Stimulated activated CD4-positive, alpha-beta T cell treated with anti-CD3 and anti-CD28 coated beads, TNF-alpha, amount 100 ng/mL, for 48 hours (primary cell): ENCODE results near the gene HOATZ.

ENCODE experiments used
- DNase-seq, 3 donors: peaks; one replicate each; pipeline ENCODE4 v3.0.0-alpha.2; 2020; ENCODE audit warnings: low read depth in 3 of 3

Gene HOATZ

DNA sequence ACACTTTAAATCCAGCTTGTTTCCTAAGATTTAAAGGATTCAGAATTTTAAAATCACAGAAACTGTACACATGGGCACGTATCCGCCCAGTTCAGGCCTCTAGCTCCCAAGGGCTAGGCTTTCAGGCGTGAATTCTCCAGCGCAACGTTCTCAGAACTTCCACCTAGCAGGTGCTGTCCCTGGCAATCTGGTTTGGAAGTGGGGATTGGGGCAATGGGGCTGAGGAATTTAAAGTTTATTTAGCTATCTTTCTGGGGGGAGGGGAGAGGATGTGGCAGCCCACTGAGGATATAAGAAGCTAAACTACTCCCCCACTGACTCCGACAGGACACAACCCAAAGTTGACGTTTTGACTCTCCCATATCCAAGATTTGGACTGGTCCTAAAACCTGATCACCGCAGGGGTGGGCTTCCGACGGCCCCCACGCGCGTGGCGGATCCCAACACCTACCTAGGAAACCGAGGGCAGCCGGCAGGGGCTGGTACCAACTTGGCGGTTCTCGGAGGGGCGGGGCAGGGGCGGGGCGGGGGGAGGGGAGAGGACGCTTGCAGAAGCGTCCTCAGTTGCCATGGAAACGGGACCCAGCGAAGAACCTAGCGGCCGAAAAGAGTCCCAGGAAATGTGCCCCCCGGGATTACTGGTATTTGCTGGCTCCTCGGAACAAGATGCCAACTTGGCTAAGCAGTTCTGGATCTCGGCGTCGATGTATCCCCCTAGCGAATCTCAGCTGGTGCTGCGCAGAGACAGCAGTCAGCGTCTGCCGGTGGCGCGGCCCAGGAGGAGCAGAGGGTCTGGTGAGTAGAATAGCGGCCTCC is at the start of gene HOATZ:
TSS of gene HOATZ (plus strand) at position 563 of the 816 bp plus-strand sequence. CDS start at position 570, 7 bp downstream.
- DNase-seq: no peak

GRCh38 chr11:111465400-111465799 is 49.2 kb upstream of the HOATZ start:
- no peak for DNase-seq

GRCh38 chr11:111466615-111467014 is 48.0 kb upstream of the HOATZ start:
- DNase-seq: no peak

DNA sequence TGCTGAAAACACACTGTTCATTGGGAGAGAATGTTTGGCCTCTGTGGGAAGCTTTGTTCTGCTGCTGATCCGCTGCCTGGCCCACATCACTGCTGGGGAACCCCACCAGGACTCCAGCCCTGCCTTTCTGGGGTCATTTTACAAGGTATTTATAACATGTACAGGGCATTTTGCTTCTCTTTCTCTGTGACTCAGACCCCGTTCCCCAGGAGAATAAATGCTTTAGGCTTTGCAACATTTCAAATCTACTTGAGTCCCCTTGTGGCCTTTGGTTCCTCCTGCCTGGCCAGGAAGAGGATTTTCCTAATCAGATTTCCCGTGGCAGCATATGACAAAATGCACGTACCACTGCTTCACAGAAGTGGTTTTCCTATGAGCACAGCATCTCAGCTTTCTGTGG is 45.4 kb upstream of the HOATZ start:
- no peak for DNase-seq

DNA sequence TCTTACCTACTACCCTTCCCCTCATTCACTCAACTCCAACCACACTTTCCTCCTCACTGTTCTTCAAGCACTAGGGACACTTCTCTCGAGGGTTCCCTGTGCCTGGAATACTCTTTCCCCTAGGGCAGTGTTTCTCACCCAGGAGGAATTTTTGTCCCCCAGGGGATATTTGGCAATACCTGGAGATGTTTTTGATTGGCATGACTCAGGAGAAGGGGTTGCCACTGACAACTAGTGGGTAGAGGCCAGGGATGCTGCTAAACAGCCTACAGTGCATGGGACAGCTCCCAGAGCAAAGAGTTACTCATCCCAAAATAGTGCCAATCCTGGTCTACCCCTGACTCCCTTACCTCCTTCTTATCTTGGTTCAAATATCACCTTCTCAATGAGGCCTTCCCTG is 42.4 kb upstream of the HOATZ start:
- DNase-seq: no peak

GRCh38 chr11:111474432-111474831 is 40.1 kb upstream of the HOATZ start:
- DNase-seq: no peak

DNA sequence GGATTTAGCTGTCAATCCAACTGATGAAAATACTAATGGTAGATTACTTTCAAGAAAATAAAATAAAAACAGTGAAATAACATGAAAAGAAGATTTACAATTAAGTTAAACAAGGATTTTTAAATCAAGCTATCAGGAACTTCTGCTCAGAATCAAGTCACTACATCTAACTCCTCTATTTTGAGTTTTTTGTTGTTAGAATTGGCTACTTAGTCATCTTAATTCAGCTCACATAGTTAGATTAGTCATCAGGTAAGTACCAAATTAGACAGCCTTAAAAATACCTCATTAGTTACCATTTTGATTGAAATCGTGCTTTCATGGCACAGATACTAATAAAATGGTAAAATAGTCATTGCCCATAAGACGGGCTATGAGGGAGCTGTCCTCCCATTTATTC is 38.2 kb upstream of the HOATZ start:
- DNase-seq: no peak

DNA sequence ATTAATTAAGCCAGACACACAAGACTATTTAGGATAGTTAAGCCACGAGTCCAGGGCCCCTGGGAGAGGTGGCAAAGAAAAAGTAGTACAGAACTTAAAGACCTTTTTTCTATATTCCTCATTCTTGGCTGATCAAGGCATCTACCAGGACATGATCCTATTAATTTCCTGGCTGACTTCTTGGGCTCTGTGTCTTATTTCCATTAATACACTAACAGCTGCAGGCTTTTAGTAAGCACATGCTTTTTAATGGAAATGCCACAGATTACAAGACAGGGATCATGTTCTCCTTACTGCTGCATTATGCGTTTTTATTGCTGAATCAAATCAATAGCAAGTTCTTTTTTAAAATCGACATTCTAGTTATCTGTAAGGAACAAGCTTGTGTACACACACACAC is 37.6 kb upstream of the HOATZ start:
- DNase-seq: no peak

DNA sequence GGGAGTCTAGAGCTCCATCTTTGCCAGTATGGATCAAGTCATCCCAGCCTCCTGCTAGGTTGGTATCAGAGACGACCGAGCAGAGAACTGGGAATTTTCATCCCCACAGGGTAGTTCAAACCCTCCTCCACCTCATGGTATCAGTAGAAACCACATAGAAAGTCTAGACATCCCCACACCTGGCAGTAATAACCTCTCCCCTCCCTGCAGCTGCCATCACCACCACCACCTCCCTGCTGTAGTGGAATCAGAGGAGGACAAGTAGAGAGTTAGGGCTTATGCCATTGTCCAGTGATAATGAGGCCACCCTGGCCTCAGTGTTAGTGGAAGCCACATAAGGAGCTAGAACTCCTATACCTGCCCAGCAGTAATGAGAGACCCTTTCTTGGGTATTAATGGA is 36.7 kb upstream of the HOATZ start:
- no peak for DNase-seq

GRCh38 chr11:111479666-111480065 is 34.9 kb upstream of the HOATZ start:
- no peak for DNase-seq

GRCh38 chr11:111483431-111483830 is 31.1 kb upstream of the HOATZ start:
- no peak for DNase-seq

- DNase-seq: no peak
These were observed 24.1 kb upstream of the HOATZ start for GRCh38 chr11:111490496-111490895.

GRCh38 chr11:111494040-111494439 is 20.5 kb upstream of the HOATZ start:
- no peak for DNase-seq

GRCh38 chr11:111499483-111499882 is 15.1 kb upstream of the HOATZ start:
- no peak for DNase-seq

GRCh38 chr11:111500481-111500880 is 14.1 kb upstream of the HOATZ start:
- DNase-seq: no peak

- DNase-seq: no peak
These were observed 12.0 kb upstream of the HOATZ start for GRCh38 chr11:111502611-111503010.

- DNase-seq: no peak
These were observed 4.3 kb upstream of the HOATZ start for GRCh38 chr11:111510311-111510710.

GRCh38 chr11:111512296-111513239 is 2.0 kb upstream of the HOATZ start, which contains the start of gene BTG4:
Gene BTG4 (minus strand): TSS chr11:111512386. CDS start chr11:111498776, 13,610 bp downstream.
- no peak for DNase-seq

- no peak for DNase-seq
These were observed 1.4 kb upstream of the HOATZ start for GRCh38 chr11:111513240-111513605.

DNA sequence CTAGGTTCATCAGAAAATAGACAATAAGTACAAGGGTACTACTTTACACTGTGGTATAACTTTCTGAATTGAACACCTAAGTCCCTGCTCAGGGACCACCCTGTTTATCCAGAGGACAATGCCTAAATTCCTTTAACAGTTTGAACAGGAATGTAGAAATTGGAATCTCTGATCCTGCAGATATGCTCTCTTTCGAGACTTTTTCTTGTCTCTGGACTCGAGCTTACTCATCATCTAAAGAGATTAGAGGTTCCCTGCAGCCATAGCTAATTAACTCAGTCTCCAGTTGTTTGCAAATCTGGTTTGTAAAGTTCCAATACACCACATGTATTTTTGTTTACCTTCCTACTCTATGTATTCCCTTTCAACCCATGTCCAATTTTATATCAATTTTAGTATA is 1.0 kb downstream of the HOATZ start:
- DNase-seq: no peak

GRCh38 chr11:111518668-111519067 is 4.1 kb downstream of the HOATZ start:
- no peak for DNase-seq

- DNase-seq: no peak
These were observed 6.0 kb downstream of the HOATZ start for GRCh38 chr11:111520560-111520959.

GRCh38 chr11:111521135-111521534 is 6.6 kb downstream of the HOATZ start:
- no peak for DNase-seq
